ENCODE results near the gene B3GAT2. TPM values are rescaled to one million over a fixed set of nuclear protein-coding genes. Genes with fewer than 3 reads are reported as not detected.

B3GAT2 gene
- total RNA-seq, 2 donors from 2014 or later: not detected

DNA sequence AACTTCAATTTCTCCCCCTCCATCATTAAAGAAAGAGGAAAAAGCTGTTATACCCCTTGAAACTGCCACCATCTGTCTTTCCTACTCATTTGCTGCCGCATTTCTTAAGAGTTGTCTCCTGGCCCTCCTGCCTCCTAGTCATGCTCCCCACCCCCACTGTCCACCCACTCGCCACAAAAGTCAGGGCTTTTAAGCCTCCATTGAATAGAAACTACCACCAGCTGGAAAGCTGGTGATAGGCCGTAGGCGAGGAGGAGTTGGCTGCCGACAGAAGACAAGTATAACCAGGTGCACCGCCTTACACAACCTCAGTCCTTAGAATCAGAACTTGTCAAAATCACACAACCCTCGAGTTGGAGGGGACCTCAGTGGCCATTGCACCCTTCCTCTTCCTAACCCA is 67.6 kb downstream of the B3GAT2 start:
- no peaks in the 10 kb centered on the region for H3K27me3 ChIP-seq
- H3K27ac ChIP-seq: no peak overlapping the region
- ATAC-seq (no peak), DNase-seq (no peak)
- H3K9me3 ChIP-seq: no peaks in the 10 kb centered on the region
- WGBS, 2 donors: 87 to 89% methylated on average over 7 of the region's 7 CpGs
- H3K4me3 ChIP-seq: no peak overlapping the region
- TF ChIP-seq, protein P1, sequence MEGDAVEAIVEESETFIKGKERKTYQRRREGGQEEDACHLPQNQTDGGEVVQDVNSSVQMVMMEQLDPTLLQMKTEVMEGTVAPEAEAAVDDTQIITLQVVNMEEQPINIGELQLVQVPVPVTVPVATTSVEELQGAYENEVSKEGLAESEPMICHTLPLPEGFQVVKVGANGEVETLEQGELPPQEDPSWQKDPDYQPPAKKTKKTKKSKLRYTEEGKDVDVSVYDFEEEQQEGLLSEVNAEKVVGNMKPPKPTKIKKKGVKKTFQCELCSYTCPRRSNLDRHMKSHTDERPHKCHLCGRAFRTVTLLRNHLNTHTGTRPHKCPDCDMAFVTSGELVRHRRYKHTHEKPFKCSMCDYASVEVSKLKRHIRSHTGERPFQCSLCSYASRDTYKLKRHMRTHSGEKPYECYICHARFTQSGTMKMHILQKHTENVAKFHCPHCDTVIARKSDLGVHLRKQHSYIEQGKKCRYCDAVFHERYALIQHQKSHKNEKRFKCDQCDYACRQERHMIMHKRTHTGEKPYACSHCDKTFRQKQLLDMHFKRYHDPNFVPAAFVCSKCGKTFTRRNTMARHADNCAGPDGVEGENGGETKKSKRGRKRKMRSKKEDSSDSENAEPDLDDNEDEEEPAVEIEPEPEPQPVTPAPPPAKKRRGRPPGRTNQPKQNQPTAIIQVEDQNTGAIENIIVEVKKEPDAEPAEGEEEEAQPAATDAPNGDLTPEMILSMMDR (IDR thresholded peaks at IDR 0.05): no peak
- TF ChIP-seq POLR2A (IDR thresholded peaks at IDR 0.05): no peak
- H3K4me1 ChIP-seq: no peaks in the 10 kb centered on the region
- intact Hi-C loops (cut with DNase I): loop anchor here (10.0 kb wide), 2 partner anchors 184 to 574 kb away; no protein-coding TSS in a partner anchor
- H3K36me3 ChIP-seq (replicated peaks in 1 of 2; ENCODE audit: insufficient read depth in 1 of 2, low read depth in 2 of 2): no peaks in the 10 kb centered on the region

DNA sequence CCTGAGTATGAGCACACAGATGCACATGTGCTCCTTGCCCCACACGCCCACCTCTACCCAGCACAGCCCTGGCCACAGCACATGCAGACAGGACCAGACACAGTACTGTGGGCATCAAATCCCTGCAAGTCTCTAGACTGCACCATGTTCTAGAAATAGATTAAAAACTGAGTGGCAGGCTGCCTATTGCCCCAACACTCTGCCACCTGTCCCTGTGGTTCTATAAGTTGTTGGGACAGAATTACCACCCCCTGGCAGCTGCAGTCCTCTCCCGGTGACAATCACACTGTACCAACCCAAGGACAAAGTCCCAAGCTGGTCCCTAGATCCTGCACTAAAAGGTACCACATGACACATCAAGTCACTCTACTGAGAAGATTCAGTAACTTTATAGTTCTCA is 70.2 kb downstream of the B3GAT2 start:
- DNase-seq: no peak
- intact Hi-C loops (cut with DNase I): loop anchor here (10.0 kb wide), 2 partner anchors 182 to 572 kb away; no protein-coding TSS in a partner anchor
- TF ChIP-seq POLR2A (IDR thresholded peaks at IDR 0.05): no peak
- TF ChIP-seq, protein P1 (IDR thresholded peaks at IDR 0.05): no peak

DNA sequence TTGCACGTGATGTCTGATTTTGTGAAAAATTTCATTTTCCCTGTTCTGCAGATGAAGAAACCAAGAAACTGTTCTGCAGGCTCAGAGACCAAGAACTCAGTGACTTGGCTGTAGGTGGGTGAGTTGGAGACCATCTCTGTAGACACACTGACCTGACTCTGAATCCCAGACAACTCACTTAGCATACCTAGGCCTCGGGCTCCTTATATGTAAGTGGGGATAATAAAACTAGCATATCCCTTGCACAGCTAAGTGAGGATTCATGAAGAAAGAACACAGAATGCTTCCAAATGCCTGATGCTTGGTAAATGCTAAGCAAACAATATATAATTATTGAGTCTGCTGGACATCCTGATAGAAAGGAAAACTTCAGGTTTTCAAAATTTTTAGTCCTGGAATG is 70.8 kb downstream of the B3GAT2 start:
- Histone ChIP-seq H3K9me3 (no peaks in the 10 kb centered on the region), H3K27me3 (no peaks in the 10 kb centered on the region), H3K36me3 (replicated peaks in 1 of 2; ENCODE audit: insufficient read depth in 1 of 2, low read depth in 2 of 2) (no peaks in the 10 kb centered on the region), H3K27ac (no peak overlapping the region), H3K4me3 (no peak overlapping the region), H3K4me1 (no peaks in the 10 kb centered on the region)
- DNase-seq (no peak), ATAC-seq (no peak)
- WGBS, 2 donors: 68 to 80% methylated on average over 2 of the region's 2 CpGs
- intact Hi-C loops (cut with DNase I): loop anchor here (10.0 kb wide), 2 partner anchors 181 to 571 kb away; no protein-coding TSS in a partner anchor
- TF ChIP-seq POLR2A (IDR thresholded peaks at IDR 0.05): no peak
- TF ChIP-seq, protein P1 (IDR thresholded peaks at IDR 0.05): no peak

More for the DNA sequence above, 70.2 kb downstream of the B3GAT2 start:
- Histone ChIP-seq H3K27ac (no peak overlapping the region), H3K27me3 (no peaks in the 10 kb centered on the region), H3K36me3 (replicated peaks in 1 of 2; ENCODE audit: insufficient read depth in 1 of 2, low read depth in 2 of 2) (no peaks in the 10 kb centered on the region), H3K4me1 (no peaks in the 10 kb centered on the region), H3K4me3 (no peak overlapping the region), H3K9me3 (no peaks in the 10 kb centered on the region)
- 43 to 55% methylated on average over 2 of the region's 2 CpGs for WGBS, 2 donors
- no peak for ATAC-seq

DNA sequence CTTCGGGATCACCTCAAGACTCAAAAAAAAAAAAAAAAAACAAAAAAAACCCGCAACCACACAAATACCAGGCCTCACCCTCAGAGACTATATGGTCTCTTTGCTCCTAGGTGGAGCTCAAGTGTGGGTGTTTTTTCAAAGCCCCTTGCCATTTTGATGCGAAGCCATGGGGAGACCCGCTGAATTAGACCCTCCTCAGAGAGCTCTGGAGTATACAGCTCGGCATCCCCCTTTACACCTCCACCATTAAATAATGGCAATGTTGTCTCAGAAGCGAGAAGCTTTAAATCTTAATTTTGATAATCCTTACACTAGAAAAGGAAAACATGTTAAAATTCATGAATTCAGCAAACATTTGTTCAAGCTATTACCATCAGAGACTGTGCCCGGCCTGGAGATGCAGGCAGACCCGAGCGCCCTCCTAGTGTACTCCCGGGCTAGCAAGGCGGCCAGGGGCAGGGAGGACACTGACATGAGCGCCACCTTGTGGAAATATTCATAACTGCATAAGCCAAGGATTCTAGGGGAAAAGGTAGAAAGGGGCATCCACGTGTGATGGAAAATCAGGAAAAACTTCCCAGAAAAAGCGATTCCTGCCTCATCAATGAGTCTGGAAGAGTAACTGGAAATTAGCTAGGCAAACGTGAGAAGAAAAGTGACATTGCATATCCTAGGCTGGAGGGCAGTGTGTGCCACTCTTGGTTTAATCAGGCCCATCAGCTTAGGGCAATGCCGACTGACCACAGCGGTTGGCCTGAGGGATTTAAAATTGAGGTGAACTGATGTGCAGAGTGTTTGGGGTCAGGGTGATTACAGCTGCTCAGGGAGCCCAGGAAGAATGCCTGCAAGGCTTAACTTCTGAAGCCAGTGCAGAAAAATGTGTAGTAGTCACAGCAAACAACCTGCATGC is 72.5 kb downstream of the B3GAT2 start:
- H3K27ac ChIP-seq: no peak overlapping the region
- H3K4me1 ChIP-seq: no peaks in the 10 kb centered on the region
- WGBS, 2 donors: 32 to 36% methylated on average over 17 of the region's 17 CpGs
- H3K36me3 ChIP-seq (replicated peaks in 1 of 2; ENCODE audit: insufficient read depth in 1 of 2, low read depth in 2 of 2): no peaks in the 10 kb centered on the region
- no peak overlapping the region for H3K4me3 ChIP-seq
- peak; percentile 59 to 65 (median 63) for DNase-seq
- TF ChIP-seq, protein P1 (IDR thresholded peaks at IDR 0.05): peak; percentile 80 to 95 (median 91)
- TF ChIP-seq POLR2A (IDR thresholded peaks at IDR 0.05): no peak
- peak; percentile 82 for ATAC-seq
- no peaks in the 10 kb centered on the region for H3K27me3 ChIP-seq
- intact Hi-C loops (cut with DNase I): loop anchor here (10.0 kb wide), 2 partner anchors 180 to 570 kb away; no protein-coding TSS in a partner anchor
- H3K9me3 ChIP-seq: no peaks in the 10 kb centered on the region
